ENCODE data around the gene FAM83C. TPM values are rescaled to one million over a fixed set of nuclear protein-coding genes. Genes with fewer than 3 reads are reported as not detected.

The FAM83C gene
- total and polyA plus RNA-seq, 2 donors (not counting 1 experiment from before 2014, with no cell fraction given), result not detected

- no peak overlapping the region for H2AFZ ChIP-seq (ENCODE audit: insufficient read depth, low read depth, low read length, poor library complexity, severe bottlenecking)
- H3K36me3 ChIP-seq (replicated peaks in 1 of 2; ENCODE audit: control extremely low read depth in 1 of 2, control insufficient read depth in 1 of 2, extremely low read depth in 1 of 2, insufficient read depth in 2 of 2, low read length in 1 of 2), result no peaks in the 10 kb centered on the region
- TF ChIP-seq CTCF (IDR thresholded peaks at IDR 0.05) (no peak), EZH2 (IDR thresholded peaks at IDR 0.05; ENCODE audit: borderline replicate concordance, insufficient read depth, low read depth, low read length, poor library complexity, severe bottlenecking) (no peak)
- DNase-seq, result no peak
- no peaks in the 10 kb centered on the region for H3K9me3 ChIP-seq (ENCODE audit: control extremely low read depth in 1 of 3, control insufficient read depth in 2 of 3, insufficient read depth in 1 of 3, low read length in 2 of 3)
- Mint-ChIP-seq H3K9me3 (ENCODE audit: insufficient read depth) (no peaks in the 10 kb centered on the region), H3K27me3 (peaks cover 20% of the 10 kb centered on the region), H3K4me1 (no peaks in the 10 kb centered on the region), H3K4me3 (no peak overlapping the region), H3K27ac (no peak overlapping the region)
- ChIA-PET POLR2A (interaction anchor here (0.6 kb wide), 1 partner anchor 130 kb away, joined by 5 read pairs; no protein-coding TSS in a partner anchor), CTCF (no interaction called here)
- no peaks in the 10 kb centered on the region for H4K20me1 ChIP-seq (ENCODE audit: control insufficient read depth, insufficient read depth, low read length, poor library complexity, severe bottlenecking)
- no peaks in the 10 kb centered on the region for H3K79me2 ChIP-seq (ENCODE audit: control insufficient read depth, insufficient read depth, low read length)
- intact Hi-C loops (cut with micrococcal nuclease), result no loop called here
- H3K4me1 ChIP-seq (ENCODE audit: control insufficient read depth in 2 of 2, insufficient read depth in 2 of 2, low read length in 2 of 2), result no peaks in the 10 kb centered on the region
- peaks cover 0 to 8% (median 0%) of the 10 kb centered on the region in 4 experiments for H3K27me3 ChIP-seq (replicated peaks in 1 of 4; ENCODE audit: control extremely low read depth in 1 of 4, control insufficient read depth in 3 of 4, insufficient read depth in 4 of 4, low read length in 3 of 4)
- no peak overlapping the region for H3K4me3 ChIP-seq (ENCODE audit: control extremely low read depth in 1 of 5, extremely low read depth in 1 of 5, insufficient read depth in 1 of 5, low read depth in 2 of 5, low read length in 4 of 5)
- H3K27ac ChIP-seq (ENCODE audit: low read length in 2 of 2), result no peak overlapping the region
- WGBS (ENCODE audit: insufficient coverage), result 85% methylated on average over 5 of the region's 5 CpGs
- no peak for ATAC-seq (ENCODE audit: low read depth)
- no peak overlapping the region for H3K9ac ChIP-seq (ENCODE audit: low read length)
- no peak overlapping the region for H3K4me2 ChIP-seq (replicated peaks; ENCODE audit: low read depth, low read length, poor library complexity, severe bottlenecking)
Observed at GRCh38 chr20:35298264-35298663, 6.0 kb upstream of the FAM83C start.

DNA sequence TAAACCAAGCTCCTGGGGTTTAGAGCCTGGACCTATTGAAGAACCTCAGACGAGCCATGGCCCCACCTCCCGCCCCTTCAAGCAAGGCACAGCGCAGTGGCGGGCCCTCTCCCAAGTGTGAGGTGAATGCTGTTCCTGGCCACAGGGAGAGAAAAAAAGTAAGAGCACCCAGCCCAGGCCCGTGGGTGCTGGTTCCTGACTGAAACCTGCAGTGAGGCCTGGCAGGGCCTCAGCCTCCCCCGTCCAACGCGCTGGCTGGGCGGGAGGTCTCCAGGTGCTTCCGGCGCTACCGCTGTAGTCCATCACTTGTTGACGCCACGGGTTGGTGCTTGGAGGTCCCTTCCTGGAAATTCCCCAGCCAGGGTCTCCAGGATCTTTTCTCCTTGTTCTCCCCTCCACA, 5.5 kb upstream of the FAM83C start:
- POLR2A ChIA-PET, result no interaction called here
- no peak overlapping the region for H3K4me3 Mint-ChIP-seq
- no peak overlapping the region for H3K4me3 ChIP-seq (ENCODE audit: control extremely low read depth in 1 of 5, extremely low read depth in 1 of 5, insufficient read depth in 1 of 5, low read depth in 2 of 5, low read length in 4 of 5)
- no peaks in the 10 kb centered on the region for H3K9me3 Mint-ChIP-seq (ENCODE audit: insufficient read depth)
- H3K36me3 ChIP-seq (replicated peaks in 1 of 2; ENCODE audit: control extremely low read depth in 1 of 2, control insufficient read depth in 1 of 2, extremely low read depth in 1 of 2, insufficient read depth in 2 of 2, low read length in 1 of 2), result no peaks in the 10 kb centered on the region
- WGBS (ENCODE audit: insufficient coverage), result 90% methylated on average over 14 of the region's 14 CpGs
- intact Hi-C loops (cut with micrococcal nuclease), result no loop called here
- no peak overlapping the region for H3K27ac Mint-ChIP-seq
- H4K20me1 ChIP-seq (ENCODE audit: control insufficient read depth, insufficient read depth, low read length, poor library complexity, severe bottlenecking), result no peaks in the 10 kb centered on the region
- no peak for DNase-seq
- TF ChIP-seq CTCF (IDR thresholded peaks at IDR 0.05) (no peak), EZH2 (IDR thresholded peaks at IDR 0.05; ENCODE audit: borderline replicate concordance, insufficient read depth, low read depth, low read length, poor library complexity, severe bottlenecking) (no peak)
- H3K27ac ChIP-seq (ENCODE audit: low read length in 2 of 2), result no peak overlapping the region
- no peak for ATAC-seq (ENCODE audit: low read depth)
- no peak overlapping the region for H3K9ac ChIP-seq (ENCODE audit: low read length)
- no peak overlapping the region for H3K4me2 ChIP-seq (replicated peaks; ENCODE audit: low read depth, low read length, poor library complexity, severe bottlenecking)
- H3K27me3 Mint-ChIP-seq, result peaks cover 21% of the 10 kb centered on the region
- peaks cover 0 to 11% (median 2%) of the 10 kb centered on the region in 4 experiments for H3K27me3 ChIP-seq (replicated peaks in 1 of 4; ENCODE audit: control extremely low read depth in 1 of 4, control insufficient read depth in 3 of 4, insufficient read depth in 4 of 4, low read length in 3 of 4)
- H3K4me1 Mint-ChIP-seq, result no peaks in the 10 kb centered on the region
- H3K79me2 ChIP-seq (ENCODE audit: control insufficient read depth, insufficient read depth, low read length), result no peaks in the 10 kb centered on the region
- no peaks in the 10 kb centered on the region for H3K4me1 ChIP-seq (ENCODE audit: control insufficient read depth in 2 of 2, insufficient read depth in 2 of 2, low read length in 2 of 2)
- no peaks in the 10 kb centered on the region for H3K9me3 ChIP-seq (ENCODE audit: control extremely low read depth in 1 of 3, control insufficient read depth in 2 of 3, insufficient read depth in 1 of 3, low read length in 2 of 3)
- H2AFZ ChIP-seq (ENCODE audit: insufficient read depth, low read depth, low read length, poor library complexity, severe bottlenecking), result no peak overlapping the region
- CTCF ChIA-PET, result no interaction called here
